A549 (cell line): ENCODE data around the gene ZSWIM5. TPM values are rescaled to one million over a fixed set of nuclear protein-coding genes. Genes with fewer than 3 reads are reported as not detected.

Experiments
- ATAC-seq, 2 experiments: fragments of 200-7000 bp in 1 of 2; fragments of >200 bp in 1 of 2; cut with Nextera tagmentation in 1 of 2; cut with Tn5 transposase in 1 of 2; 3 replicates each; pipeline versions ENCODE4 v1.8.0 to v1.9.1; 2018 to 2020; ENCODE audit warnings: mild to moderate bottlenecking in 1 of 2, moderate library complexity in 1 of 2
- CTCF ChIA-PET: fragments of 300-600 bp; sonication (Branson Sonifier 250); formaldehyde crosslinking; extraction: SDS; loops from one replicate; lab custom pipeline; 2021; ENCODE audit warnings: antibody characterized with exemption, inconsistent platforms; lab: Yijun Ruan, JAX
- POLR2A ChIA-PET: fragments of 350-600 bp; formaldehyde crosslinking; extraction: SDS; loops from one replicate; lab custom pipeline; 2021; ENCODE audit warnings: antibody characterized with exemption, inconsistent platforms; lab: Yijun Ruan, JAX
- DNase-seq, 2 experiments: peaks; one replicate each; pipeline versions ENCODE4 v3.0.0 to v3.0.0-alpha.2; 2011 to 2016; ENCODE audit warnings: low read depth in 1 of 2, low spot score in 1 of 2
- FAIRE-seq: peaks from 2 replicates; lab custom pipeline; 2011; peaks lifted over from hg19 to GRCh38; lab: Jason Lieb, UNC
- H3K27ac ChIP-seq, 2 experiments: fragments of >200 bp; sonication (Bioruptor Twin); formaldehyde crosslinking; 3 replicates each; pipeline ENCODE4 v1.5.1; 2016 to 2017
- H3K4me1 ChIP-seq: fragments of >200 bp; sonication (Bioruptor Twin); formaldehyde crosslinking; 3 replicates; pipeline ENCODE4 v1.6.1; 2016
- H3K4me2 ChIP-seq: fragments of >200 bp; sonication (Bioruptor Twin); formaldehyde crosslinking; 3 replicates; pipeline ENCODE4 v1.6.1; 2016
- H3K4me3 ChIP-seq: fragments of >200 bp; sonication (Bioruptor Twin); formaldehyde crosslinking; 3 replicates; pipeline ENCODE4 v1.5.1; 2016
- H3K9me3 ChIP-seq: fragments of >200 bp; sonication (Bioruptor Twin); formaldehyde crosslinking; 3 replicates; pipeline ENCODE4 v1.6.1; 2016
- BHLHE40 ChIP-seq: IDR thresholded peaks from 2 replicates; pipeline ENCODE4 v1.6.1; 2012; ENCODE audit warnings: low read depth, low read length, inconsistent platforms
- CBX2 ChIP-seq: fragments of 200-600 bp; sonication (generic); IDR thresholded peaks from 2 replicates; pipeline ENCODE4 v1.6.1; 2016; ENCODE audit warnings: low read depth, mild to moderate bottlenecking, borderline replicate concordance
- CEBPB ChIP-seq, 2 experiments: fragments of >200 bp in 1 of 2; sonication (Bioruptor Twin) in 1 of 2; formaldehyde crosslinking in 1 of 2; IDR thresholded peaks; 2 replicates each; pipeline ENCODE4 v1.6.1; 2012 to 2016
- CHD2 ChIP-seq: fragments of 150-350 bp; IDR thresholded peaks from 2 replicates; pipeline ENCODE4 v1.6.1; 2014; ENCODE audit warnings: low read length; ENCODE audit not compliant: partially characterized antibody
- CHD4 ChIP-seq: fragments of 200-600 bp; sonication (generic); IDR thresholded peaks from 2 replicates; pipeline ENCODE4 v1.6.1; 2016; ENCODE audit warnings: antibody characterized with exemption, mild to moderate bottlenecking, borderline replicate concordance
- E2F6 ChIP-seq: IDR thresholded peaks from 2 replicates; pipeline ENCODE4 v1.6.1; 2012; ENCODE audit warnings: low read depth, borderline replicate concordance
- EHMT2 ChIP-seq: fragments of 200-600 bp; sonication (generic); IDR thresholded peaks from 2 replicates; pipeline ENCODE4 v1.6.1; 2016; ENCODE audit warnings: antibody characterized with exemption, low read depth, mild to moderate bottlenecking, moderate library complexity
- EP300 ChIP-seq, 2 experiments: fragments of >200 bp; sonication (Bioruptor Twin); formaldehyde crosslinking; IDR thresholded peaks; 2 replicates in 1 of 2; 3 replicates in 1 of 2; pipeline ENCODE4 v1.6.1; 2016 to 2017
- ESRRA ChIP-seq: fragments of 150-350 bp; IDR thresholded peaks from 2 replicates; pipeline ENCODE4 v1.6.1; 2014; ENCODE audit warnings: mild to moderate bottlenecking, low read length, borderline replicate concordance
- FOSL2 ChIP-seq, 2 experiments: fragments of 450-650 bp in 1 of 2; fragments of >200 bp in 1 of 2; sonication (Bioruptor Twin) in 1 of 2; formaldehyde crosslinking; IDR thresholded peaks; 2 replicates each; pipeline versions ENCODE4 v1.5.0 to v1.6.1; 2016 to 2020; ENCODE audit warnings: mild to moderate bottlenecking in 1 of 2, moderate library complexity in 1 of 2
- FOXS1 ChIP-seq: fragments of 250-450 bp; sonication (Bioruptor Pico); IDR thresholded peaks from 2 replicates; pipeline ENCODE4 v1.5.0; 2020; ENCODE audit warnings: mild to moderate bottlenecking, moderate library complexity
- GATA3 ChIP-seq: IDR thresholded peaks from 2 replicates; pipeline ENCODE4 v1.6.1; 2012; ENCODE audit warnings: borderline replicate concordance
- HDAC2 ChIP-seq: fragments of 200-600 bp; sonication (generic); IDR thresholded peaks from 2 replicates; pipeline ENCODE4 v1.6.1; 2016
- HEYL ChIP-seq: fragments of 250-450 bp; sonication (Bioruptor Pico); IDR thresholded peaks from 2 replicates; pipeline ENCODE4 v1.8.0; 2021; ENCODE audit warnings: mild to moderate bottlenecking, moderate library complexity
- HOXA7 ChIP-seq: fragments of 250-450 bp; sonication (Bioruptor Pico); IDR thresholded peaks from 2 replicates; pipeline ENCODE4 v1.5.0; 2020; ENCODE audit warnings: mild to moderate bottlenecking, moderate library complexity
- HOXB13 ChIP-seq: fragments of 250-450 bp; sonication (Bioruptor Pico); IDR thresholded peaks from 2 replicates; pipeline ENCODE4 v1.5.0; 2020; ENCODE audit warnings: low read depth, mild to moderate bottlenecking, moderate library complexity
- JUN ChIP-seq, 2 experiments: fragments of >200 bp; sonication (Bioruptor Twin); formaldehyde crosslinking; IDR thresholded peaks; 2 replicates in 1 of 2; 3 replicates in 1 of 2; pipeline ENCODE4 v1.6.1; 2016 to 2017
- KDM5A ChIP-seq: fragments of 200-600 bp; sonication (generic); IDR thresholded peaks from 2 replicates; pipeline ENCODE4 v1.6.1; 2016; ENCODE audit warnings: antibody characterized with exemption, mild to moderate bottlenecking
- MAX ChIP-seq: IDR thresholded peaks from 2 replicates; pipeline ENCODE4 v1.6.1; 2012
- MAZ ChIP-seq: fragments of 150-350 bp; IDR thresholded peaks from 2 replicates; pipeline ENCODE4 v1.6.1; 2014; ENCODE audit warnings: antibody characterized with exemption, low read depth, low read length, borderline replicate concordance
- NFE2L2 ChIP-seq: fragments of 150-350 bp; conservative IDR thresholded peaks from 2 replicates; pipeline ENCODE4 v1.6.1; 2014; ENCODE audit warnings: low read length
- PHF8 ChIP-seq: fragments of 200-600 bp; sonication (generic); IDR thresholded peaks from 2 replicates; pipeline ENCODE4 v1.6.1; 2016; ENCODE audit warnings: low read depth, mild to moderate bottlenecking, antibody characterized with exemption, moderate library complexity, borderline replicate concordance
- POLR2A ChIP-seq: IDR thresholded peaks from 2 replicates; pipeline ENCODE4 v1.6.1; 2012; ENCODE audit warnings: mild to moderate bottlenecking, low read length
- POLR2AphosphoS2 ChIP-seq: conservative IDR thresholded peaks from 2 replicates; pipeline ENCODE4 v1.6.1; 2012; ENCODE audit warnings: low read length, improper control_type of control experiment, inconsistent platforms
- RARB ChIP-seq: fragments of 250-450 bp; sonication (Bioruptor Pico); IDR thresholded peaks from 2 replicates; pipeline ENCODE4 v1.8.0; 2021; ENCODE audit warnings: mild to moderate bottlenecking, moderate library complexity
- RCOR1 ChIP-seq: fragments of 150-350 bp; IDR thresholded peaks from 2 replicates; pipeline ENCODE4 v1.6.1; 2014; ENCODE audit warnings: antibody characterized with exemption, low read length, low read depth
- REST ChIP-seq: fragments of 200-600 bp; sonication (generic); IDR thresholded peaks from 2 replicates; pipeline ENCODE4 v1.6.1; 2016; ENCODE audit warnings: antibody characterized with exemption, mild to moderate bottlenecking, moderate library complexity
- RNF2 ChIP-seq: fragments of 200-600 bp; sonication (generic); IDR thresholded peaks from 2 replicates; pipeline ENCODE4 v1.6.1; 2016; ENCODE audit warnings: low read depth, mild to moderate bottlenecking, antibody characterized with exemption, moderate library complexity, borderline replicate concordance
- SMC3 ChIP-seq: fragments of >200 bp; sonication (Bioruptor Twin); formaldehyde crosslinking; IDR thresholded peaks from 3 replicates; pipeline ENCODE4 v1.6.1; 2018; ENCODE audit warnings: inconsistent platforms
- SREBF2 ChIP-seq: fragments of 450-650 bp; IDR thresholded peaks from 2 replicates; pipeline ENCODE4 v1.6.1; 2014; ENCODE audit warnings: mild to moderate bottlenecking, moderate library complexity
- ZNF302 ChIP-seq: fragments of 250-450 bp; sonication (Bioruptor Pico); IDR thresholded peaks from 2 replicates; pipeline ENCODE4 v1.9.0; 2021; ENCODE audit warnings: inconsistent platforms, mild to moderate bottlenecking, moderate library complexity
- WGBS: methylation state at CpG from one replicate; pipeline ENCODE4 v1.1.6; 2017; ENCODE audit errors: missing lambda C conversion rate; 5-methylcytosine and 5-hydroxymethylcytosine counted together
- polyA minus RNA-seq: library from RNA; depleted of rRNA, polyadenylated mRNA; stranded (reverse); fragments of >200 nt; gene quantifications from 2 replicates; pipeline ENCODE4 v1.2.3, GENCODE V29; 2011; rRNA and poly(A)+ RNA removed
- polyA plus RNA-seq, 4 experiments: library from polyadenylated mRNA; depleted of rRNA in 3 of 4; stranded (reverse); fragments of >200 nt; fragmentation: RNase III in 1 of 4; extraction: RNeasy Plus Mini Kit Qiagen cat#74134 plus additional on column Dnase treatment in 1 of 4; gene quantifications; 2 replicates in 3 of 4; 3 replicates in 1 of 4; pipeline ENCODE4 v1.2.3, GENCODE V29; 2011 to 2017

Gene ZSWIM5
- polyA plus RNA-seq (2011; rRNA removed) (1.3 and 2.0 TPM in 2 replicates), polyA plus RNA-seq (2017; fragmentation: RNase III; extraction: RNeasy Plus Mini Kit Qiagen cat#74134 plus additional on column Dnase treatment) (0.39 to 0.52 TPM (median 0.49 TPM) in 3 replicates), polyA minus RNA-seq (1.8 and 3.0 TPM in 2 replicates)
- polyA plus RNA-seq (2012; cell fraction: cytosol; rRNA removed) = 0.21 and 0.26 TPM in 2 replicates
- 0.67 and 0.80 TPM in 2 replicates for polyA plus RNA-seq (2012; cell fraction: nucleus; rRNA removed)

- H3K4me1 ChIP-seq = peaks cover 7% of the 10 kb centered on the region; the same call in 1 of the 3 replicates
- H3K4me3 ChIP-seq = peak within 1 kb of the TSS; percentile 80
- 0% methylated on average over 4 of the region's 118 CpGs for WGBS
- H3K9me3 ChIP-seq = no peaks in the 10 kb centered on the region
- H3K27ac ChIP-seq = peak within 1 kb of the TSS; percentile 84 to 94
- ChIA-PET CTCF (no interaction called here), POLR2A (interaction anchor here (1.4 kb wide), 1 partner anchor 97 kb away, joined by 5 read pairs; no protein-coding TSS in a partner anchor)
- DNase-seq = peak; percentile 38 to 52
- TF ChIP-seq POLR2AphosphoS2 = no peak
- TF ChIP-seq KDM5A = no peak
- TF ChIP-seq HDAC2 = no peak
- no peak for TF ChIP-seq CHD2
- TF ChIP-seq ESRRA = no peak
- TF ChIP-seq RARB (CRISPR knock-in tag) = no peak
- peak; percentile 32; the same call in 1 of the 2 replicates for TF ChIP-seq PHF8
- TF ChIP-seq NFE2L2 = no peak
- TF ChIP-seq HEYL (CRISPR knock-in tag) = no peak
- TF ChIP-seq POLR2A = peak; percentile 38
- peak; percentile 59; the same call in 1 of the 2 replicates for TF ChIP-seq MAX
- TF ChIP-seq BHLHE40 = no peak
- TF ChIP-seq HOXA7 (CRISPR knock-in tag) = no peak
- TF ChIP-seq GATA3 = no peak
- no peak for TF ChIP-seq ZNF302 (CRISPR knock-in tag)
- TF ChIP-seq EP300 (IDR thresholded peaks at IDR 0.05) = no peak
- no peak for TF ChIP-seq RNF2
- TF ChIP-seq MAZ = no peak
- TF ChIP-seq FOXS1 (CRISPR knock-in tag) = no peak
- no peak for TF ChIP-seq FOSL2 (IDR thresholded peaks at IDR 0.05)
- no peak for TF ChIP-seq FOSL2 (CRISPR knock-in tag; IDR thresholded peaks at IDR 0.05)
- no peak for TF ChIP-seq RCOR1
- TF ChIP-seq E2F6 = peak; percentile 51; the same call in 1 of the 2 replicates
- H3K4me2 ChIP-seq = peak within 1 kb of the TSS; percentile 99
- peak; percentile 89 to 91 for ATAC-seq
- no peak for FAIRE-seq
Measured at GRCh38 chr1:45205910-45206721, at the start of gene ZSWIM5. Gene ZSWIM5 (minus strand): TSS chr1:45206605. CDS start chr1:45206350, 255 bp downstream.

GRCh38 chr1:45254490-45254889 is 48.1 kb upstream of the ZSWIM5 start:
- peaks cover 20% of the 10 kb centered on the region for H3K9me3 ChIP-seq
- CTCF ChIA-PET = no interaction called here

More at GRCh38 chr1:45254490-45254889, 48.1 kb upstream of the ZSWIM5 start:
- Histone ChIP-seq H3K4me1 (no peaks in the 10 kb centered on the region), H3K4me3 (no peak overlapping the region), H3K27ac (no peak overlapping the region), H3K4me2 (no peak overlapping the region)
- POLR2A ChIA-PET = no interaction called here
- ATAC-seq (no peak), DNase-seq (no peak), FAIRE-seq (no peak)
- TF ChIP-seq HOXB13 (CRISPR knock-in tag) = no peak
- TF ChIP-seq CEBPB (IDR thresholded peaks at IDR 0.05) = no peak
- no peak for TF ChIP-seq HEYL (CRISPR knock-in tag)
- TF ChIP-seq SMC3 = no peak
- no peak for TF ChIP-seq REST
- no peak for TF ChIP-seq GATA3
- no peak for TF ChIP-seq NFE2L2
- no peak for TF ChIP-seq CHD2
- no peak for TF ChIP-seq MAZ
- TF ChIP-seq SREBF2 = no peak
- TF ChIP-seq JUN (IDR thresholded peaks at IDR 0.05) = no peak
- no peak for TF ChIP-seq HDAC2
- no peak for TF ChIP-seq CBX2
- no peak for TF ChIP-seq PHF8
- no peak for TF ChIP-seq CHD4
- no peak for TF ChIP-seq EHMT2
